H9 (cell line): Measurements from ENCODE around the gene IL15RA. TPM values are rescaled to one million over a fixed set of nuclear protein-coding genes. Genes with fewer than 3 reads are reported as not detected.

ENCODE experiments used
- DNase-seq: peaks from one replicate; pipeline ENCODE4 v3.0.0-alpha.2; 2017
- H2AFZ ChIP-seq: one replicate; pipeline ENCODE4 v1.6.1; 2013; ENCODE audit warnings: mild to moderate bottlenecking, low read length, control low read depth, moderate library complexity
- H2AK5ac ChIP-seq: 2 replicates; pipeline ENCODE4 v1.6.1; 2013; ENCODE audit warnings: low read length, control low read depth, mixed read lengths; ENCODE audit not compliant: insufficient read length
- H2BK120ac ChIP-seq: one replicate; pipeline ENCODE4 v1.6.1; 2013; ENCODE audit warnings: low read depth, mild to moderate bottlenecking, low read length, control low read depth, inconsistent platforms; ENCODE audit not compliant: poor library complexity, severe bottlenecking
- H2BK12ac ChIP-seq: 2 replicates; pipeline ENCODE4 v1.6.1; 2013; ENCODE audit warnings: low read length, control low read depth, mixed read lengths, low read depth; ENCODE audit not compliant: insufficient read length
- H2BK15ac ChIP-seq: 2 replicates; pipeline ENCODE4 v1.6.1; 2013; ENCODE audit warnings: low read depth, low read length, control low read depth
- H2BK20ac ChIP-seq: one replicate; pipeline ENCODE4 v1.6.1; 2013; ENCODE audit warnings: low read depth, mild to moderate bottlenecking, low read length, control low read depth, inconsistent platforms; ENCODE audit not compliant: poor library complexity, severe bottlenecking
- H2BK5ac ChIP-seq: 2 replicates; pipeline ENCODE4 v1.6.1; 2013; ENCODE audit warnings: low read length, control low read depth, mixed read lengths; ENCODE audit not compliant: insufficient read length
- H3K14ac ChIP-seq: 2 replicates; pipeline ENCODE4 v1.6.1; 2013; ENCODE audit warnings: low read length, control low read depth; ENCODE audit not compliant: insufficient read depth
- H3K18ac ChIP-seq: 2 replicates; pipeline ENCODE4 v1.6.1; 2013; ENCODE audit warnings: low read depth, mild to moderate bottlenecking, mixed read lengths, low read length, control low read depth; ENCODE audit not compliant: insufficient read length
- H3K23ac ChIP-seq: 2 replicates; pipeline ENCODE4 v1.6.1; 2013; ENCODE audit warnings: low read length, control low read depth, mixed read lengths, low read depth; ENCODE audit not compliant: insufficient read length
- H3K23me2 ChIP-seq: 2 replicates; pipeline ENCODE4 v1.6.1; 2013; ENCODE audit warnings: low read depth, mild to moderate bottlenecking, mixed read lengths, low read length, control low read depth; ENCODE audit not compliant: insufficient read length, poor library complexity, severe bottlenecking
- H3K27ac ChIP-seq: 2 replicates; pipeline ENCODE4 v1.5.1; 2013; ENCODE audit warnings: low read length, control low read depth, mixed read lengths, low read depth; ENCODE audit not compliant: insufficient read length
- H3K27me3 ChIP-seq: 2 replicates; pipeline ENCODE4 v1.6.1; 2013; ENCODE audit warnings: low read length, control low read depth, inconsistent platforms; ENCODE audit not compliant: insufficient read depth
- H3K4ac ChIP-seq: 2 replicates; pipeline ENCODE4 v1.6.1; 2013; ENCODE audit warnings: low read depth, mild to moderate bottlenecking, control low read depth, inconsistent platforms, low read length, moderate library complexity
- H3K4me1 ChIP-seq: 2 replicates; pipeline ENCODE4 v1.6.1; 2013; ENCODE audit warnings: low read length, control low read depth, inconsistent platforms; ENCODE audit not compliant: insufficient read depth
- H3K4me2 ChIP-seq: 2 replicates; pipeline ENCODE4 v1.6.1; 2013; ENCODE audit warnings: low read length, control low read depth, mixed read lengths; ENCODE audit not compliant: insufficient read length, insufficient read depth
- H3K56ac ChIP-seq: 2 replicates; pipeline ENCODE4 v1.6.1; 2013; ENCODE audit warnings: low read depth, mild to moderate bottlenecking, mixed read lengths, low read length, control low read depth; ENCODE audit not compliant: insufficient read length
- H3K79me1 ChIP-seq: 2 replicates; pipeline ENCODE4 v1.6.1; 2013; ENCODE audit warnings: low read depth, mild to moderate bottlenecking, moderate library complexity, low read length, control low read depth, inconsistent platforms; ENCODE audit not compliant: insufficient read depth, poor library complexity, severe bottlenecking
- H3K79me2 ChIP-seq: 2 replicates; pipeline ENCODE4 v1.6.1; 2013; ENCODE audit warnings: low read length, control low read depth, inconsistent platforms; ENCODE audit not compliant: insufficient read depth
- H3K9ac ChIP-seq: 2 replicates; pipeline ENCODE4 v1.6.1; 2013; ENCODE audit warnings: low read length, control low read depth, mixed read lengths; ENCODE audit not compliant: insufficient read length; ENCODE audit errors: extremely low read depth
- H3K9me3 ChIP-seq: one replicate; pipeline ENCODE4 v1.6.1; 2013; ENCODE audit warnings: low read depth, low read length, inconsistent platforms; ENCODE audit not compliant: control insufficient read depth
- H3T11ph ChIP-seq: one replicate; pipeline ENCODE4 v1.6.1; 2013; ENCODE audit warnings: mild to moderate bottlenecking, low read length, control low read depth, inconsistent platforms
- H4K20me1 ChIP-seq: one replicate; pipeline ENCODE4 v1.6.1; 2013; ENCODE audit not compliant: control insufficient read depth, insufficient read length, insufficient read depth
- H4K5ac ChIP-seq: 2 replicates; pipeline ENCODE4 v1.6.1; 2013; ENCODE audit warnings: low read depth, mild to moderate bottlenecking, mixed read lengths, low read length, control low read depth; ENCODE audit not compliant: insufficient read length
- H4K8ac ChIP-seq: replicated peaks from 2 replicates; pipeline ENCODE4 v1.6.1; 2013; ENCODE audit warnings: low read length, control low read depth, mixed read lengths, low read depth; ENCODE audit not compliant: insufficient read length
- H4K91ac ChIP-seq: 2 replicates; pipeline ENCODE4 v1.6.1; 2013; ENCODE audit warnings: low read depth, mild to moderate bottlenecking, moderate library complexity, mixed read lengths, low read length, control low read depth; ENCODE audit not compliant: insufficient read length
- H3K27ac Mint-ChIP-seq, 3 experiments: 2 replicates in 2 of 3; 3 replicates in 1 of 3; pipeline ENCODE4 v1.8.0; 2020 to 2021; ENCODE audit warnings: mixed read lengths in 3 of 3, mild to moderate bottlenecking in 1 of 3, moderate library complexity in 1 of 3
- H3K27me3 Mint-ChIP-seq: 2 replicates; pipeline ENCODE4 v1.8.0; 2021; ENCODE audit warnings: low read depth, mild to moderate bottlenecking, moderate library complexity, mixed read lengths
- H3K36me3 Mint-ChIP-seq, 3 experiments: 2 replicates in 2 of 3; 3 replicates in 1 of 3; pipeline ENCODE4 v1.8.0; 2020 to 2021; ENCODE audit warnings: low read depth in 3 of 3, mixed read lengths in 3 of 3; ENCODE audit not compliant: insufficient read depth in 1 of 3
- H3K4me1 Mint-ChIP-seq, 2 experiments: 2 replicates each; pipeline ENCODE4 v1.8.0; 2020; ENCODE audit warnings: mixed read lengths in 2 of 2
- H3K4me3 Mint-ChIP-seq, 2 experiments: 2 replicates in 1 of 2; 3 replicates in 1 of 2; pipeline ENCODE4 v1.8.0; 2020 to 2021; ENCODE audit warnings: mild to moderate bottlenecking in 2 of 2, mixed read lengths in 2 of 2, moderate library complexity in 1 of 2
- H3K9me3 Mint-ChIP-seq, 2 experiments: 2 replicates in 1 of 2; 3 replicates in 1 of 2; pipeline ENCODE4 v1.8.0; 2020; ENCODE audit warnings: mild to moderate bottlenecking in 2 of 2, mixed read lengths in 2 of 2, moderate library complexity in 1 of 2
- CTCF ChIP-seq: fragments of 200-600 bp; sonication (generic); conservative IDR thresholded peaks from 3 replicates; pipeline ENCODE4 v1.8.0; 2021; ENCODE audit warnings: antibody characterized with exemption, mild to moderate bottlenecking
- WGBS: extraction: QIAGEN DNeasy Blood & Tissue Kit; methylation state at CpG from one replicate; pipeline ENCODE4 v1.1.7; 2013; ENCODE audit warnings: missing lambda C conversion rate, low lambda C conversion rate, mixed read lengths; ENCODE audit not compliant: insufficient read length; ENCODE audit errors: extremely low coverage; 5-methylcytosine and 5-hydroxymethylcytosine counted together
- total RNA-seq: library from RNA; stranded (reverse); gene quantifications from 2 replicates; pipeline ENCODE4 v1.2.1, GENCODE V29; 2021

IL15RA gene
- total RNA-seq, 1 experiment from 2014 or later, result 0.31 TPM

GRCh38 chr10:5921746-5922145 is 55.6 kb downstream of the IL15RA start:
- no peak overlapping the region for H3K4me2 ChIP-seq
- no peaks in the 10 kb centered on the region for H3K9me3 ChIP-seq
- no peak overlapping the region for H3K14ac ChIP-seq
- H3K79me1 ChIP-seq, result no peaks in the 10 kb centered on the region
- WGBS, result no CpG with 5 or more reads among the region's 5 CpGs
- H2BK5ac ChIP-seq, result no peak overlapping the region
- no peak overlapping the region for H3T11ph ChIP-seq
- H2AK5ac ChIP-seq, result no peak overlapping the region
- no peaks in the 10 kb centered on the region for H3K9me3 Mint-ChIP-seq
- no peak overlapping the region for H2BK15ac ChIP-seq
- no peaks in the 10 kb centered on the region for H3K79me2 ChIP-seq
- H4K91ac ChIP-seq, result no peak overlapping the region
- H2BK120ac ChIP-seq, result no peak overlapping the region
- H3K27ac Mint-ChIP-seq, result no peak overlapping the region
- no peaks in the 10 kb centered on the region for H3K23me2 ChIP-seq
- no peak overlapping the region for H3K56ac ChIP-seq
- no peaks in the 10 kb centered on the region for H3K4me1 ChIP-seq
- no peak overlapping the region for H2AFZ ChIP-seq
- H4K8ac ChIP-seq, result no peak overlapping the region
- no peak overlapping the region for H2BK20ac ChIP-seq
- no peak for TF ChIP-seq CTCF
- H3K9ac ChIP-seq, result no peak overlapping the region
- H3K18ac ChIP-seq, result no peak overlapping the region
- H4K5ac ChIP-seq, result no peak overlapping the region
- no peak overlapping the region for H3K27ac ChIP-seq
- H3K4ac ChIP-seq, result no peak overlapping the region
- H3K36me3 Mint-ChIP-seq, result peaks cover 44 to 95% (median 82%) of the 10 kb centered on the region in 3 experiments; a peak in 6 of 7 replicates
- H3K4me3 Mint-ChIP-seq, result no peak overlapping the region
- DNase-seq, result no peak
- no peaks in the 10 kb centered on the region for H3K4me1 Mint-ChIP-seq
- no peaks in the 10 kb centered on the region for H3K27me3 Mint-ChIP-seq
- H3K27me3 ChIP-seq, result no peaks in the 10 kb centered on the region
- H3K23ac ChIP-seq, result no peak overlapping the region
- no peak overlapping the region for H2BK12ac ChIP-seq
- no peaks in the 10 kb centered on the region for H4K20me1 ChIP-seq
